HCEC 1CT (cell line): Measurements from ENCODE around the gene PTPRK.

Experiments
- DNase-seq: peaks from one replicate; pipeline ENCODE4 v3.0.0-alpha.2; 2017

Gene PTPRK

GRCh38 chr6:128277379-128277778 is 243.0 kb downstream of the PTPRK start:
- DNase-seq = no peak

- no peak for DNase-seq
Measured at GRCh38 chr6:128276311-128276710, 244.1 kb downstream of the PTPRK start.

GRCh38 chr6:128275681-128276080 is 244.7 kb downstream of the PTPRK start:
- DNase-seq = peak; percentile 75

- DNase-seq = peak; percentile 83
Measured at GRCh38 chr6:128275030-128275429, 245.4 kb downstream of the PTPRK start.

- DNase-seq = peak; percentile 26
Measured at GRCh38 chr6:128271527-128271926, 248.9 kb downstream of the PTPRK start.

GRCh38 chr6:128271011-128271410 is 249.4 kb downstream of the PTPRK start:
- DNase-seq = no peak

GRCh38 chr6:128266946-128267345 is 253.5 kb downstream of the PTPRK start:
- DNase-seq = peak; percentile 57

GRCh38 chr6:128265706-128266105 is 254.7 kb downstream of the PTPRK start:
- no peak for DNase-seq

- no peak for DNase-seq
Measured at GRCh38 chr6:128259730-128260685, 260.4 kb downstream of the PTPRK start.

GRCh38 chr6:128259029-128259724 is 261.2 kb downstream of the PTPRK start:
- no peak for DNase-seq

- no peak for DNase-seq
Measured at GRCh38 chr6:128256095-128256494, 264.3 kb downstream of the PTPRK start.

- no peak for DNase-seq
Measured at GRCh38 chr6:128252341-128253176, 267.8 kb downstream of the PTPRK start.

GRCh38 chr6:128251445-128252340 is 268.7 kb downstream of the PTPRK start:
- no peak for DNase-seq

- DNase-seq = no peak
Measured at GRCh38 chr6:128250370-128251070, 269.9 kb downstream of the PTPRK start.

GRCh38 chr6:128249429-128249828 is 271.0 kb downstream of the PTPRK start:
- DNase-seq = no peak

- DNase-seq = no peak
Measured at GRCh38 chr6:128246472-128247260, 273.7 kb downstream of the PTPRK start.

- no peak for DNase-seq
Measured at GRCh38 chr6:128244751-128245405, 275.5 kb downstream of the PTPRK start.

- DNase-seq = peak; percentile 10
Measured at GRCh38 chr6:128242765-128243403, 277.5 kb downstream of the PTPRK start.

- no peak for DNase-seq
Measured at GRCh38 chr6:128241216-128241615, 279.2 kb downstream of the PTPRK start.
